Measurements from ENCODE around the gene TPRX1. TPM values are rescaled to one million over a fixed set of nuclear protein-coding genes. Genes with fewer than 3 reads are reported as not detected.
"Not testable (repeated sequence)": the region's sequence is repeated elsewhere in the genome, so short reads cannot be mapped to it uniquely, and the experiment has no call there.

The TPRX1 gene, protein sequence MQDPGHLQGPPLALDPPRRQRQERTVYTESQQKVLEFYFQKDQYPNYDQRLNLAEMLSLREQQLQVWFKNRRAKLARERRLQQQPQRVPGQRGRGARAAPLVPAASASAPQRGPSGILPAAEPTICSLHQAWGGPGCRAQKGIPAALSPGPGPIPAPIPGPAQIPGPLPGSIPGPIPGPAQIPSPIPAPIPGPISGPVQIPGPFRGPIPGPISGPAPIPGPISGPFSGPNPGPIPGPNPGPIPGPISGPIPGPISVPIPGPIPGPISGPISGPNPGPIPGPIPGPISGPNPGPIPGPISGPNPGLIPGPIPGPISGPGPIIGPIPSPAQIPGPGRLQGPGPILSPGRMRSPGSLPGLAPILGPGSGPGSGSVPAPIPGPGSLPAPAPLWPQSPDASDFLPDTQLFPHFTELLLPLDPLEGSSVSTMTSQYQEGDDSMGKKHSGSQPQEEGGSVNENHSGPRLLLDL
- total RNA-seq, result not detected

DNA sequence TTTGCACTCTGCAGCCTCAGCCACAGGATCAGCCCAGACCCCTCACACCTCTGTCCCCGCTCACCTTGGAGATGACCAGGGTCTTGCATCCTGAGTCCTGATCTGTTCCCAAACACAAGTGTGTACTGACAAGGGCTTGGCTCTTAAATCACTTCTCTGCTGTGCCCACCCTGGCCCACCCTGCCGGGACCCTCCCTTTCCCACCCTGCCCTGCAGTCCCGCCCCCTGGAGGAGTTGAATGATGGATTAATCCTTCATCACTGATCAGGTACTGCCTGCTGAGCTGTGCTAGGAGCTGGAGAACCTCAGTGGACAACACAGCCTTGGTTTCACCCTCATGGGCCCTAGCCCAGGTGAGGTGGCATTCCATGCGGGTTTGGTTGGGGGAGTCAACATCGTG is at the start of gene TPRX1:
TSS of gene TPRX1 (minus strand) at position 101 of the 400 bp plus-strand sequence. CDS start at position 89, 12 bp downstream.
- POLR2A ChIA-PET; H3K27me3 Mint-ChIP-seq; H3K4me1 Mint-ChIP-seq; H3K27ac Mint-ChIP-seq; H3K4me3 Mint-ChIP-seq; H3K9me3 Mint-ChIP-seq; DNase-seq; CTCF ChIA-PET; H3K36me3 Mint-ChIP-seq (ENCODE audit: low read depth): not testable (repeated sequence)

DNA sequence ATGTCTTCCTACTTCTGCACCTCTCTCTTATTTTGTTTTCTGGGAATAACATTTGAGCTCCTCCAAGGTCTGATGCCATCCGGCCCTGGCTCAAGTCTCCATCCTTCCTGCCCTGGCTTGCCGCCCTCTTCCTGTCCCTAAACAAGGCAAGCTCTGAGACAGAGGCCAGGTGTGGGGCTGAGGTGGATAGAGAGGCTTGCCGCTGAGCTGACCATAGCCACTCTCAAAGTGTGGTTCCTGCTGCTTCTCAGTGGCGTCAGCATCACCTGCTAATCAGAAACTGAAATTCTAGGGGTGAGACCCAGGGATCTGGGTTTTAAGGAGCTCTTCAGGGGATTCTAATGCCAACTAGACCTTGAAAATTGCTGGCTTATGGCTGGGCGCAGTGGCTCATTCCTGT is 48.7 kb upstream of the TPRX1 start:
- H3K27me3 Mint-ChIP-seq, result peaks cover 33% of the 10 kb centered on the region
- H3K4me3 Mint-ChIP-seq, result no peak overlapping the region
- POLR2A ChIA-PET, result no interaction called here
- CTCF ChIA-PET, result interaction anchor here (0.5 to 0.6 kb wide), 3 partner anchors 16 to 439 kb away, joined by 3 to 4 read pairs (median 3); no protein-coding TSS in a partner anchor
- peaks cover 7% of the 10 kb centered on the region for H3K4me1 Mint-ChIP-seq
- H3K27ac Mint-ChIP-seq, result no peak overlapping the region
- no peak for DNase-seq
- H3K9me3 Mint-ChIP-seq, result no peaks in the 10 kb centered on the region
- no peaks in the 10 kb centered on the region for H3K36me3 Mint-ChIP-seq (ENCODE audit: low read depth)

DNA sequence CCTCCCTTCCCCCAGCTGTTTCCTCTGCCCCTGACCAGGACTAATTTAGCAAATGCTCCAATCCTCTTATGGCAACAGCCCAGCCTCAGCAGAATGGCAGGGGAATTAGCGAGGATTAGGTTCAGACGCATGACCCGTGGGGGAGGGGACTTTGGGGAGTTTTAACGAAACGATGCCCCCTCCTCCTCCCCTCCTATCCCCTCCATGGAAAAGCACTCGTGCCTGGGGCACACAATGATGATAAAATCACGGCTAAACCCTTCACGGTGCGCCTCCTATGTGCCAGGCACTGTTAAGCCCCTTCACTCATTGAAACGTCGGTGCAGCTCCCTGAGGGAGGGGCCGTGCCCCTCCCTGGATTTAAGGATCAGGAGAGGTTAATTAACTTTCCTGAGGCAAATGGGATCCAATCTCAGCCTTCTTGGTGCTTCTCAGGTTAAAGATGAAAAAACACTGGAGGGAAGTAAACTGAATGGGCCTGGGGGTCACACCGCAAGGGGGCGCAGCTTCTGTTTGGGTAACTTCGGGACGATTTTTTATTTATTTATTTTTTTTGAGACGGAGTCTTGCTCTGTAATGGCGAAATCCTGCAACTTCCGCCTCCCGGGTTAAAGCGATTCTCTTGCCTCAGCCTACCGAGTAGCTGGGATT is 44.6 kb upstream of the TPRX1 start:
- peaks cover 4% of the 10 kb centered on the region for H3K4me1 Mint-ChIP-seq
- no peaks in the 10 kb centered on the region for H3K36me3 Mint-ChIP-seq (ENCODE audit: low read depth)
- CTCF ChIA-PET, result interaction anchor here (0.9 kb wide), 1 partner anchor 20 kb away, joined by 3 read pairs; no protein-coding TSS in a partner anchor
- no peak overlapping the region for H3K4me3 Mint-ChIP-seq
- POLR2A ChIA-PET, result no interaction called here
- H3K27ac Mint-ChIP-seq, result no peak overlapping the region
- peak; percentile 43 for DNase-seq
- H3K27me3 Mint-ChIP-seq, result peaks cover 32% of the 10 kb centered on the region
- H3K9me3 Mint-ChIP-seq, result no peaks in the 10 kb centered on the region

DNA sequence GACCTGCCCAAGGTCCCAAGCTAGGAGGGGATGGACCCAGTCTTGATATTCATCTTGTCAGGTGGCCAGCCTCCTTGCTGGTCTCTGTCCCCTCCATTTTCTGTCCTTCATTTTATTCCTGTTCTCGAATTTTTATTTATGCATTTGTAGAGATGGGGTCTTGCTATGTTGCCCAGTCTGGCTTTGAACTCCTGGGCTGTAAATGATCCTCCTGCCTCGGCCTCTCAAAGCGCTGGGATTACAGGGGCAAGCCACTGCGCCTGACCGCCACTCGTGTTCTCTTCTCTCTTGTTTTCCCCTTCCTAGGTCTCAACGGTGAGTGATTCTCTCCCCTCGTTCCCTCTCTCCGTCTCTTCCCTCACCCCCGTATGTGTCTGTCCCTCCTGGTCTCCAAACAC is 44.1 kb upstream of the TPRX1 start:
- H3K27me3 Mint-ChIP-seq, result peaks cover 30% of the 10 kb centered on the region
- H3K9me3 Mint-ChIP-seq, result no peaks in the 10 kb centered on the region
- H3K4me1 Mint-ChIP-seq, result peaks cover 4% of the 10 kb centered on the region
- ChIA-PET CTCF (no interaction called here), POLR2A (no interaction called here)
- no peak overlapping the region for H3K27ac Mint-ChIP-seq
- no peak overlapping the region for H3K4me3 Mint-ChIP-seq
- no peak for DNase-seq
- no peaks in the 10 kb centered on the region for H3K36me3 Mint-ChIP-seq (ENCODE audit: low read depth)

DNA sequence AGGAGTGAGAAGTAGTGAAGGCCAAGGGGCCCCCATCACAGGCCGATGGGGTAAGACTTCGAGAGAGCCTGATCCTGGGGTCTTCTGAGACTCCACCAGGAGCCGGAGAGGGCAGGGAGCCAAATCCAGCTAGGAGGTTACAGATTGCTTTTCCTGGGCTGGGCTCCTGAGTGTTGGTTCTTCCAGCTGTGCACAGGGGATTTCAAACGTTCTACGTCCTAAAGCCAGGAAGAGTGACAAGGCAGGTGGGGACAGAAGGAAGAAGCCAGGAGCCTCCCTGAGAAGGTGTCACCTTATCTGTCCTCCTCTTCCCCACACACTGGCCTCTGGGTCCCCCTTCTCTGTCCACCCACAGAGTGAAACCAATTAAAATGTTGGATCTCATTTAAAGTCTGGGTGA is 38.6 kb upstream of the TPRX1 start:
- CTCF ChIA-PET, result no interaction called here
- POLR2A ChIA-PET, result no interaction called here
- no peak overlapping the region for H3K27ac Mint-ChIP-seq

DNA sequence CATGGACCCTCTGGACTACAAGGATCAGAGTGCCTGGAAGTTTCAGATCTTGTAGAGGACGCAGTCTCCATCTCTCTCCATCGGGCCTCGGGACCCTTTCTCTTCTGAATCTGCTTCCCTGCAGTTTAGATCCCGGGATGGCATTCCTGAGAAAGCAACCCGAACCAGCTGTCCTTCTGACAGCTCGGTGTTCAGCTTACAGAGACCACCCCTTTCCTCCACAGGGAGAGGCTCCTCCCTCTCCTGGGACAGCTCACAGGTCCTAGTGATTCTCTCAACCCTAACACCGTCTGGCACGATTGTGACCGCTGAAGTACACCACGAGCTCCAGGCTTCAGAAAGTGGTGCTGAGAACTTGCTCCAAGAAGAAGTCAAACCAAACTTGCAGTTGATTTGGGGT is 35.6 kb upstream of the TPRX1 start:
- no peak overlapping the region for H3K4me3 Mint-ChIP-seq
- no peaks in the 10 kb centered on the region for H3K9me3 Mint-ChIP-seq
- no peak overlapping the region for H3K27ac Mint-ChIP-seq
- ChIA-PET CTCF (no interaction called here), POLR2A (no interaction called here)
- H3K27me3 Mint-ChIP-seq, result peaks cover 12% of the 10 kb centered on the region
- no peaks in the 10 kb centered on the region for H3K36me3 Mint-ChIP-seq (ENCODE audit: low read depth)
- DNase-seq, result no peak
- no peaks in the 10 kb centered on the region for H3K4me1 Mint-ChIP-seq

More for the DNA sequence above, 38.6 kb upstream of the TPRX1 start:
- H3K27me3 Mint-ChIP-seq, result peaks cover 14% of the 10 kb centered on the region
- H3K9me3 Mint-ChIP-seq, result no peaks in the 10 kb centered on the region
- H3K36me3 Mint-ChIP-seq (ENCODE audit: low read depth), result no peaks in the 10 kb centered on the region
- no peaks in the 10 kb centered on the region for H3K4me1 Mint-ChIP-seq
- no peak overlapping the region for H3K4me3 Mint-ChIP-seq
- DNase-seq, result no peak

DNA sequence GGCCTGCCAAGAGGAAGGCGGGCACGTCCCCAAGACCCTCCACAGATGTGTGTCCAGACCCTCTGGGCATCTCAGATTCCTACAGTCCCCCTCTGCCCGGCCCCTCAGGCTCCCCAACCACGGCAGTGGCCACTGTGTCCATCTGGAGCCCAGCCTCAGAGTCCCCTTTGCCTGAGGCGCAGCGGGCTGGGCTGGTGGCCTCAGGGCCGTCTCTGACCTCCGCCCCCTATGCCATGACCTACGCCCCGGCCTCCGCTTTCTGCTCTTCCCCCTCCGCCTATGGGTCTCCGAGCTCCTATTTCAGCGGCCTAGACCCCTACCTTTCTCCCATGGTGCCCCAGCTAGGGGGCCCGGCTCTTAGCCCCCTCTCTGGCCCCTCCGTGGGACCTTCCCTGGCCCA is 35.1 kb upstream of the TPRX1 start:
- DNase-seq, result no peak
- Mint-ChIP-seq H3K36me3 (ENCODE audit: low read depth) (no peaks in the 10 kb centered on the region), H3K4me1 (no peaks in the 10 kb centered on the region), H3K27ac (no peak overlapping the region), H3K27me3 (peaks cover 12% of the 10 kb centered on the region), H3K4me3 (no peak overlapping the region), H3K9me3 (no peaks in the 10 kb centered on the region)
- POLR2A ChIA-PET, result no interaction called here
- CTCF ChIA-PET, result no interaction called here

DNA sequence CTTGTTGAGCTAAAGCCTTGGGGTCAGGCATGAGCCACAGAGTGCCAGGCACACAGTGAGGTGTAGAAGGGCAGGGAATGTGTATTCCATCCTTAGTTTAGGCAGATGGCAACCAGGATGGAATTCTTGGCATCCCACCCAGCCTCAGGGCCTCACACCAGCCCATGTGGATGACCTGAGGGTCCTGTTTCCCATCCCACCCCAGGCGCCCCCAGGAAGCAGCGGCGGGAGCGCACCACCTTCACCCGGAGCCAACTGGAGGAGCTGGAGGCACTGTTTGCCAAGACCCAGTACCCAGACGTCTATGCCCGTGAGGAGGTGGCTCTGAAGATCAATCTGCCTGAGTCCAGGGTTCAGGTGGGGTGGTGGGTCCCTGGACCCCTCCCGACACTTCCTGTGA is 31.7 kb upstream of the TPRX1 start:
- CTCF ChIA-PET, result no interaction called here
- no peak for DNase-seq
- Mint-ChIP-seq H3K27me3 (no peaks in the 10 kb centered on the region), H3K27ac (no peak overlapping the region), H3K9me3 (no peaks in the 10 kb centered on the region), H3K4me3 (no peak overlapping the region), H3K36me3 (ENCODE audit: low read depth) (no peaks in the 10 kb centered on the region), H3K4me1 (no peaks in the 10 kb centered on the region)
- POLR2A ChIA-PET, result no interaction called here

DNA sequence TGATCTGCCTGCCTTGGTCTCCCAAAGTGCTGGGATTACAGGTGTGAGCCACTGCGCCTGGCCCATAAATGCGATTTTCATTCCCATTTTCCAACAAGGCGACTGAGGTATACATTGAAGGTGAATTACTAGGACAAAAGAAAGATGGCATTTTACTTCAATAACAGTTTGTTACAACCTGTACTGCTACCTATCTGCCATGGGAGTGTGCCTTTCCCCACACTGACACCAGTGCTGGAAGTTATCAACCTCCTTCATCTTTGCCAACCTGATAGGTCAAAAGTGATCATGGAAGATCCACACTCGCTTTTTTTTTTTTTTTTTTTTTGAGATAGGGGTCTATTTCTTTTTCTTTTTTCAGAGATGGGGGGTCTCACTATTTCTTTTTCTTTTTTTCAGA is 28.4 kb upstream of the TPRX1 start:
- no peak overlapping the region for H3K27ac Mint-ChIP-seq
- no peak for DNase-seq
- H3K27me3 Mint-ChIP-seq, result peaks cover 2% of the 10 kb centered on the region
- H3K9me3 Mint-ChIP-seq, result no peaks in the 10 kb centered on the region
- no peaks in the 10 kb centered on the region for H3K4me1 Mint-ChIP-seq
- CTCF ChIA-PET, result interaction anchor here (0.6 kb wide), 1 partner anchor 743 kb away, joined by 5 read pairs; no protein-coding TSS in a partner anchor
- H3K36me3 Mint-ChIP-seq (ENCODE audit: low read depth), result no peaks in the 10 kb centered on the region
- no peak overlapping the region for H3K4me3 Mint-ChIP-seq
- POLR2A ChIA-PET, result no interaction called here

DNA sequence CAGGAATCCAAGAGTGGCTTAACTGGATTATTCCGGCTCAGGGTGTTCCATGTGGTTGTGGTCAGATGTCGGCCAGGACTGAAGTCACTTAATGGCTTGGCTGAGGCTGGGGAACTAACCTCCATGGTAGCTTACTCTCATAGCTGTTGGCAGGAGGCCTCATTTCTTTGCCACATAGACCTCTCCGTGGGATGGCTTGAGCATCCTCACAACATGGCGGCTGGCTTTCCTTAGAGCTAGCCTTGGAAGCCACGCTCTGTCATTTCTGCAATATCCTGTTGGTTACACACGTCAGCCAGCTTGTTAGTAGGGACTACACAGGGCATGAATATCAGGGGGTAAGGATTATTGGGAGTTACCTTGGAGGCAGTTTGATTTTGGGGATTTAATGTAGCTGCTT is 22.4 kb upstream of the TPRX1 start:
- peaks cover 7% of the 10 kb centered on the region for H3K27me3 Mint-ChIP-seq
- H3K4me3 Mint-ChIP-seq, result no peak overlapping the region
- no peak for DNase-seq
- ChIA-PET POLR2A (no interaction called here), CTCF (no interaction called here)
- H3K4me1 Mint-ChIP-seq, result no peaks in the 10 kb centered on the region
- no peak overlapping the region for H3K27ac Mint-ChIP-seq
- no peaks in the 10 kb centered on the region for H3K9me3 Mint-ChIP-seq
- H3K36me3 Mint-ChIP-seq (ENCODE audit: low read depth), result no peaks in the 10 kb centered on the region

DNA sequence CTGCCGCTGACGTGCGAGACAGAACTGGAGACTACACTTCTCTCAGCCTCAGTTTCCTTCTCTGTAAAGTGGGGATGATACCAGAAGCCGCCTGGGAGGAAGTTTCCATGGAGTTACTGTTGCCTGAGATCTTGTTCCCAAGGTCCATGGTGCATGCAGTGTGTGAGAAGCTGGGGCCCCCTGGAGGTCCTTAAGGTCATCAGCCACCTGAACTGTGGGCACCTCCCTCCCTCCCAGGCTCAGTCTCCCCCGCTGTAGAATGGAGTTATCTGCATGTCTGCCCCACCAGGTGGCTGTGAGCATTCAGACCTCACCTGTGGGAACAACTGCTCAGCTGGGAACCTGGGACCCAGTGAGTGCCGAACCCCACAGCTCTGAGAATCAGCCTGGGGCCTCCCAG is 20.0 kb upstream of the TPRX1 start:
- Mint-ChIP-seq H3K4me1 (no peaks in the 10 kb centered on the region), H3K27me3 (peaks cover 24% of the 10 kb centered on the region), H3K9me3 (no peaks in the 10 kb centered on the region), H3K4me3 (no peak overlapping the region), H3K36me3 (ENCODE audit: low read depth) (no peaks in the 10 kb centered on the region), H3K27ac (no peak overlapping the region)
- CTCF ChIA-PET, result no interaction called here
- DNase-seq, result no peak
- POLR2A ChIA-PET, result no interaction called here

DNA sequence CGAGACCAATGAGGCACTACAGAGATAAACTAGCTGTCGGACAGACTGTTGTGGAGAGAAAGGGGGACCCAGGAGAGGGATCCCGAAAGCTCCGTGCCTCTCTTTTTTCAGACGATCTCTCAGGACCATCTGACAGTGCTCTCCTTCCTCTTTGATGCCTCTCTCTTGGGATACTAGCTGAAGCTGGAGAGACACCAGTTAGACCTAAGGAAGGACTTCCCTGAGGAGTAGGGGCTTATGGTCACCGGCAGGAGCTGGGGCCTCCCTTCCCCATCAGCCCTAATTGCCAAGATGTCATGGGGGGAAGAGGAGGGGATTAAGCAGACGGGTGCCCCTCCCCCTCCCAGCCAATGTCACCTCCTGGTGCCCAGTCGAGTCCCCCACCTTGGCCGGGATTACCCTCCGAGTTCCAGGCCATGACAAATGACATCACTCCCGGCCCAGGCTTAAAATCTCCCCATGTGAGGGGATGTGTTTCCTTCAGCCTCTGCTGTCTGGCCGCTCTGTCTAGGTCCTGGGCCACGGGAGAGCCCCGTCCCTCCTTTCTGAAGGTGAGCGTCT is 17.2 kb upstream of the TPRX1 start, which contains the start of gene CRX:
TSS of gene CRX (plus strand) at position 478 of the 561 bp plus-strand sequence. CDS start 12,507 bp downstream, outside the sequence.
- Mint-ChIP-seq H3K36me3 (ENCODE audit: low read depth) (no peaks in the 10 kb centered on the region), H3K9me3 (no peaks in the 10 kb centered on the region), H3K4me3 (no peak within 1 kb of the TSS), H3K4me1 (no peaks in the 10 kb centered on the region), H3K27ac (no peak within 1 kb of the TSS), H3K27me3 (peaks cover 31% of the 10 kb centered on the region)
- DNase-seq, result no peak
- ChIA-PET CTCF (interaction anchor here (1.6 kb wide), 1 partner anchor 41 kb away, joined by 5 read pairs; no protein-coding TSS in a partner anchor), POLR2A (no interaction called here)

DNA sequence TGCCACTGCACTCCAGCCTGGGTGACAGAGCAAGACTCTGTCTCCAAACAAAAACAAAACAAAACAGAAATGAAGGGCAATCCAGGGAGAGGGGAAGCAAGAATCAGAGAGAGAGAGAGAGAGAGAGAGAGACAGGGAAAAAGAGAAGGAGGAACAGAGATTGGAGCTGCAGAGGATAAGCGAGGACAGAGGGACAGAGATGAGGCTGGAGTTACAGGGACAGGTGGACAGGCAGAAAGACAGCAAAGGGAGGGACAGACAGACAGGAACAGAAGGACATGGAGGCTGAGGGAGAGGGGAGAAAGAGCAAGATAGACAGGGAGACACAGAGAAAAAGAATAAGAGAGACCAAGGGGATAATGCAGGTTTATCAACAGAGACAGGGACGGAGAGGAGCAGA is 16.1 kb upstream of the TPRX1 start:
- no peaks in the 10 kb centered on the region for H3K36me3 Mint-ChIP-seq (ENCODE audit: low read depth)
- DNase-seq, result no peak
- H3K4me3 Mint-ChIP-seq, result no peak overlapping the region
- H3K27me3 Mint-ChIP-seq, result peaks cover 31% of the 10 kb centered on the region
- H3K4me1 Mint-ChIP-seq, result no peaks in the 10 kb centered on the region
- ChIA-PET POLR2A (no interaction called here), CTCF (interaction anchor here (1.6 kb wide), 1 partner anchor 43 kb away, joined by 5 read pairs; no protein-coding TSS in a partner anchor)
- no peak overlapping the region for H3K27ac Mint-ChIP-seq
- no peaks in the 10 kb centered on the region for H3K9me3 Mint-ChIP-seq

Measured in activated CD4-positive, alpha-beta memory T cell treated with anti-CD3 and anti-CD28 coated beads, Interleukin-2, amount 10 ng/mL, durations not matched to agents 7 days and 5 days (primary cell).